HEK293 (cell line): ENCODE data around the gene SLC9A4.

Source experiments
- ZNF423 ChIP-seq: fragments of 450-650 bp; formaldehyde crosslinking; IDR thresholded peaks from 2 replicates; pipeline ENCODE4 v1.5.1; 2016; ENCODE audit warnings: missing biosample characterization, missing genetic modification characterization
- ZSCAN30 ChIP-seq: fragments of 450-650 bp; IDR thresholded peaks from 2 replicates; pipeline ENCODE4 v1.5.1; 2018; ENCODE audit warnings: missing biosample characterization, mild to moderate bottlenecking, missing genetic modification characterization, moderate library complexity

DNA sequence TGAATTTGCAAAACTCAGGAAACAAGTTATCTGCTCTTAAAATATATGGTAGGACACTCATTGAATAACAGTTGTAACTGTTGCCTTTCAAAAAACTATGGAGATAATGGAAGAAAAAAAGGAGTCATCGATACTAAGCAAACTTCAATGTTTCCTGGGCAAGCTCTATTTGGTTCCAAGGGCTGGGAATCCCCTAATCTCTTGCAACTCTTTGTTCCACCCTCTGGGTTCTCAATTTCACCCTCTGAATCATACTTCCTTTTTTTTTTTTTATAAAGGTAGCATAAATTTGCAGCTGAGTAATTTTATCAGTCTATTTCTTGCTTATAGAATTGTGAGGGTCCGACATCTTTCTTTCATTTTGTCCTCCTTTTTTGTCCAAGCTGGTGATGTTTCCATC is 36.7 kb downstream of the SLC9A4 start:
- no peak for TF ChIP-seq ZNF423 (tag by site-specific recombination)
- no peak for TF ChIP-seq ZSCAN30 (tag by site-specific recombination)
